VCaP (cell line): ENCODE results near the gene SIK2.

Experiments used
- H3K27ac ChIP-seq: fragments of 450-650 bp; 2 replicates; pipeline ENCODE4 v1.5.1; 2017
- TF ChIP-seq, protein P1 (sequence below): fragments of 450-650 bp; conservative IDR thresholded peaks from 2 replicates; pipeline ENCODE4 v1.5.1; 2017; ENCODE audit warnings: mild to moderate bottlenecking, moderate library complexity

The SIK2 gene

DNA sequence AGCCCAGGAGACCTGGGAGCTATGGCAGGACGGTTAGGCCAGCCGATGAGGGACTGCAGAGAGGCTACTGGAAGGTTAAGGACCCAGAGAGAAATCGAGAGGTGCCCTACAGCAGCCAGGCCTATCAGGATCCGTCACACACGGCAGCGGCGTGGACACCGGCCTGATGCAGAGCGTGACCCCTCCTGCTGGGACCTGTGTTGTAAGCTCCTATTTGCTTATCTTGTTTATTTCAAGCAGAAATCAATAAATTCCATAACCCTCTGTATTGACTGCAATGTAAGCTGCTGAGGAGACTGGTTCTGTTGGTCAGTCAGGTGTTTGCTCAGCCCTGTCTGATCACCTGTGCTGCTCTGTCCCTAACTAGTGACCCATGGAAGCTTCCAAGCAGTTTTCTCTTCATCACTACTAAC, 124.1 kb downstream of the SIK2 start:
- TF ChIP-seq, protein P1, sequence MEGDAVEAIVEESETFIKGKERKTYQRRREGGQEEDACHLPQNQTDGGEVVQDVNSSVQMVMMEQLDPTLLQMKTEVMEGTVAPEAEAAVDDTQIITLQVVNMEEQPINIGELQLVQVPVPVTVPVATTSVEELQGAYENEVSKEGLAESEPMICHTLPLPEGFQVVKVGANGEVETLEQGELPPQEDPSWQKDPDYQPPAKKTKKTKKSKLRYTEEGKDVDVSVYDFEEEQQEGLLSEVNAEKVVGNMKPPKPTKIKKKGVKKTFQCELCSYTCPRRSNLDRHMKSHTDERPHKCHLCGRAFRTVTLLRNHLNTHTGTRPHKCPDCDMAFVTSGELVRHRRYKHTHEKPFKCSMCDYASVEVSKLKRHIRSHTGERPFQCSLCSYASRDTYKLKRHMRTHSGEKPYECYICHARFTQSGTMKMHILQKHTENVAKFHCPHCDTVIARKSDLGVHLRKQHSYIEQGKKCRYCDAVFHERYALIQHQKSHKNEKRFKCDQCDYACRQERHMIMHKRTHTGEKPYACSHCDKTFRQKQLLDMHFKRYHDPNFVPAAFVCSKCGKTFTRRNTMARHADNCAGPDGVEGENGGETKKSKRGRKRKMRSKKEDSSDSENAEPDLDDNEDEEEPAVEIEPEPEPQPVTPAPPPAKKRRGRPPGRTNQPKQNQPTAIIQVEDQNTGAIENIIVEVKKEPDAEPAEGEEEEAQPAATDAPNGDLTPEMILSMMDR, result no peak
- peak overlapping the region; percentile 54 for H3K27ac ChIP-seq

DNA sequence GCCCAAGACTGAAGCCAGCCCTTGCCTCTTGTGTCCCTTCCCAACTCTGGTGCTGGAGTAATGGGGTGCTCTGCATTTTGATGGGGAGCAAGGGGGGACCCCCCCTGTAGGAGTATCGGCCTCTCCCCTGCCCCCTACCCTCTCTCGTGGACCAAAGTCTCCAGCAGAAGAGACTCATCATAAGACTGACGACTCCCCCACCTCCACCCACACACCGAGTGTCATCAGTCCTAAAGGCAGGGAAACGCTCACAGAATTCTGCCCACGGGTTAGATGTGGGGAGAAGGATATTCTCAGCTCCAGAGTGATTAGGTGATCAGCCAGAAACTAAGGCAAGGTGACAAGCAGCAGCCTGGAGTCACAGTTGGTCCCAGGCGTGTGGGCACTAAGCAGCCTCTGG, 125.2 kb downstream of the SIK2 start:
- H3K27ac ChIP-seq, result peak overlapping the region; percentile 54; the same call in 1 of the 2 replicates
- TF ChIP-seq, protein P1, result no peak

DNA sequence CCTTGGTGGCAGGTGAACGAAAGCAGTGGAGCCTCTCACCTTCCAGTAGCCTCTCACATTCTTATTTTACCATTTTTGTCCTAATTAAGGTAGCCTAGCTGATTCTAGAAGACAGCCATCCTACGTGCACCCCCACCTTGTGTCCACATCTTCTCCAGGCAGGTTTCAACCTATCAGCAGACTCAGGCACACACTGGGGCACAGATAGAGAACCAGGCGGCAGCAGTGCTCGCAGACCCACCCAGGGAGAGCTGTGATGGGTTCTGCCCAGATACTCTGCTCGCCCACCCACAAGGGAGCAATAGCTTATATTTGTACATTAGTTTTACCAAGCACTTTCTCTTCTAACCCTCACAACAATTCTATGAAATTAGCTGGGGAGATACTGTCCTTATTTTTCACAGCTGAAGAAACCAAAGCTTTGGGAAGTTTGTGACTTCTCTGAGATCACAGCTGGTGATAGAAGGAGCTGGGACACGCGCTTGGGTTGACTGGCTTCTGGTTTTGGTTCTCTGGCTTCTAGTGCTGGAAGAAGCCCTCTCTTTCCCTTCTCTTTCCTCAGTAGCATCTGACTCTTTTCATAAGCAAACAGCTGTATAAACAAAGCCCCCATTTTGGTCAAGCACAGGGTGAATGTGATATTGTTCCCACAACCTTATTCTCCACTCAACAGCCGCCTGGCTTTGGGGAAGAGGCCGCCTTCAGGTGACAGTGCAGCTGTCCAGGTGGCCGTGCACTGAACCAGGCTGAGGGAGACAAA, 127.0 kb downstream of the SIK2 start:
- TF ChIP-seq, protein P1, result no peak
- H3K27ac ChIP-seq, result no peak overlapping the region

DNA sequence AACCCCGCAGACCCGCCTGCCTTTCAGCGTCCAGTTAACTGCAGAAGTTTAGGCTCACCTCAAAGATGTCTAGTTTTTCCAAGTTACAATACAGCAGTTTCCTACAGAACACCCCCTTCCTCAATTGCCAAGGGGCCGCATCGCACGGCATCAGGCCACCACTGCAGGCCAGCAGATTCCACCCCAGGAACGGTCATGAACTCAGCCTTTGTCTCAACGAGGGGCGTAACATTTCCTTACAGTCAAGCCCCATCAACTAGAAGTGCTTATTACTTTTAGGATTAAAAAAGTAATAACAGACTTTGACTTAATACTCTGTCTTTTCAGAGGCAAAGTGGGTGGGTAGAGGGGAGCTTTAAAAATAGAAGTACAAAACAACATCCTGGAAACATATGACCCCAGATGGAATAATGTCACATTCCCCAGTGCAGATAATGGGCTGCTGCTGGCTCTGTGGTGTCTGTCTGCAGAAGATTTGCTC, 127.6 kb downstream of the SIK2 start:
- TF ChIP-seq, protein P1, result no peak
- H3K27ac ChIP-seq, result peak overlapping the region; percentile 78

DNA sequence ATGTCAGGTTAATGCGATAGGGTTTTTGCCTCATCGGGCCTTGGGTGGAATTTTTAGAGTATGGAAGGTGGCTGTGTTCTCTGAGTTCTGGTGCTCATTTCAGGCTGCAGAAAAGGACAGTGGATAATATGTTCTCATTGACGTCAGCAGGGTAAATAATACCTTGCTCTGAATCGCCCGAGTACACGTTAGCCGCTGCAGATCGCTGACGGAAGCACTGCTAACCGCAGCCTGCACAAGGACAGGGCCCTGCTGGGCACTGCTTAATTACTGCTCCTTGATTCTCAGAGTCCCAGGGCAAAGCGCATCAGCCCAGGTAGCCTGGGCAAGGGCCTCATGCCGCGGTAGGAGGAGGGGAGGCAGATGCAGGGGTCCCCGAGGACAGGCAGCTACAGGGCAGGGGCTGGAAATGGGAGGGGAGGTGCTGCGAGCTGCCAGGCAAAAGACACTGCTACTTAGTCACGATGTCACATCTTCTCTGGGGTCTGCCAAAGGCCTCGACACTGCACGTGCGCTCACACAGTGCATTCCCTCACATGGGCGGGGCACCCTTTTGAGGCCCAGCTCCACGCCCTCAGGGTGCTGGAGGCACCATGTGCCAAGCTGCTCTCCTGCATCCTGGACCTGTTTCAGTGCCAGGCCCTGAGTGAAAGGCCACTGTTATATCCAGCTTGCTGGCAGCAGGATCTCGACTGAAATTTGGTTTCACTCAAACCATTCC, 128.8 kb downstream of the SIK2 start:
- TF ChIP-seq, protein P1, result no peak
- peak overlapping the region; percentile 78 for H3K27ac ChIP-seq

DNA sequence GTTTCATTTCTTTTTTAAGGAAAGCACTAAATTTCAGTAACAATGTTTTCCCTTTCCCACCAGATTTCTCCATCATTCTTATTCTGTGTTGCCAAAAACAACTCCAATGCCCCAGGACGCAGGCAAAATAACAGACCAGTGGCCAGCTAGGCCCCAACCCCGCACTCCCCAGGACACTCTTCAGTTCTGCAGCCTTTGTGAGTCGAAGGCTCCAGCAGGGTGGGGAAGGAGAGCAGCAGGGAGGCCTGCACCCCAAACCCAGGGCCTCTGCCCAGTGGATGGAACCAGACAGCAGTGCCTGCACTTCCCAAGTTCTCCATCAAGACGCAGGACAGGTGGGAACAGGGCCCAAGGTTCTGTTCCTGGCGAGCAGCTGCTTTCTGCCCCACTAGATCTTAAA, 129.6 kb downstream of the SIK2 start:
- TF ChIP-seq, protein P1, result no peak
- H3K27ac ChIP-seq, result peak overlapping the region; percentile 78

DNA sequence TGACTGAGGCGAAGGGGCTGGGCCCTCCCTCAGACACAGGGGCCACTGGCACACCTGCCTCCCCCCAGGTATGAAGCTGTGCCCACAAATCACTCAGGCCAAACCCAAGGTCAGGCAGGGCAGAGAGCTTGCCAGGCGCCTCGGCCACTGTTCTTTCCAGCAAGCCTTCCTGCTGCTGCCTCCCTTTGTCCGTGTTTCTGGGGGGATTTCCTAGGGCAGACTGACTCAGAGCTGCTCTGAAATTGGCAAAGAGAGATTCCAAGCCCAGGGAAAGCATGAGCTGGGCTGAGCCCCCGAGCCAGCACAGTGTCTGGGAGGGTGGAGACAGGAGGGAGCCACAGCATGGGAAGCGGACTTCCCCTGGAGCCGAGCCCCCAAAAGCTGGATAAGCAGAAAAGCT, 130.8 kb downstream of the SIK2 start:
- H3K27ac ChIP-seq, result no peak overlapping the region
- TF ChIP-seq, protein P1, result no peak
